Measurements from ENCODE around the gene RBKS. TPM values are rescaled to one million over a fixed set of nuclear protein-coding genes. Genes with fewer than 3 reads are reported as not detected.

RBKS gene
- total RNA-seq, 1 experiment from 2014 or later: 1.7 TPM

DNA sequence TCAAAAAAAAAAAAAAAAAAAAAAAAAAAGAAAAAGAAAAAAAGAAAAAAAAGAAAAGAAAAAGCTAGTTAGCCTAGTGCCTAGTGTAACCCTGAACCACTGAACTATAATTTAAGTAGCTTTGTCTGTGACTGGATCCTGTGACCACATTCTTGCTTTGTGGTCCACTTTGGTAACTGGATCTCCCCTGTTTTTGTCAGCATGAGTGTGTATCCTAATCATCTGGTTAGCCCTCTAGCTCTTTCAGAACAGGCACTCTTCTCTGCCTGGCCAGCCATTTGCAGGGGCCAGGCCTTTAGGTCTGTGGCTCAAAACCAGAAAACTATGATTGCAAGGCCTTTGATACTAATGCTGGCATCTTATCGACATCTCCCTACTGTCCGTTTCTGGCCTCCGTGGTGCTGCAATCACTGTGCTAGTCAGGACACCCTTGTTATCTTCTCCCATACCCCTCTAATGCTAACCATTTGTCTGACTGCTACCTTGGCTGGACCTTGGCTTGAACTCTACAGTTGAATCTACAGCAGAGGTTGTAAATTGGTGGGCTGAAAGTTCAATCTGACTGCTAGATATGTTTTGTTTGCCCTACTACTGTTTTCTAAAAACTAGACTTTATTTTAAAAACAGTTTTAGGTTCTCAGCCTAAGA, 40.5 kb downstream of the RBKS start (continued):
- TF ChIP-seq ERG (CRISPR knock-in tag; IDR thresholded peaks at IDR 0.05) (no peak), CTCF (IDR thresholded peaks at IDR 0.05) (no peak), ZNF423 (CRISPR knock-in tag; IDR thresholded peaks at IDR 0.05) (no peak), ZNF232 (CRISPR knock-in tag; IDR thresholded peaks at IDR 0.05) (no peak), CREM (CRISPR knock-in tag; IDR thresholded peaks at IDR 0.05) (no peak), NFYB (CRISPR knock-in tag; conservative IDR thresholded peaks at IDR 0.05; ENCODE audit: low read depth) (no peak), ZNF281 (CRISPR knock-in tag; IDR thresholded peaks at IDR 0.05) (no peak), ELF4 (CRISPR knock-in tag; IDR thresholded peaks at IDR 0.05; ENCODE audit: low read depth) (no peak), FOXK1 (CRISPR knock-in tag; IDR thresholded peaks at IDR 0.05) (no peak), JUN (CRISPR knock-in tag; IDR thresholded peaks at IDR 0.05) (no peak)
- TF ChIP-seq, protein P1, sequence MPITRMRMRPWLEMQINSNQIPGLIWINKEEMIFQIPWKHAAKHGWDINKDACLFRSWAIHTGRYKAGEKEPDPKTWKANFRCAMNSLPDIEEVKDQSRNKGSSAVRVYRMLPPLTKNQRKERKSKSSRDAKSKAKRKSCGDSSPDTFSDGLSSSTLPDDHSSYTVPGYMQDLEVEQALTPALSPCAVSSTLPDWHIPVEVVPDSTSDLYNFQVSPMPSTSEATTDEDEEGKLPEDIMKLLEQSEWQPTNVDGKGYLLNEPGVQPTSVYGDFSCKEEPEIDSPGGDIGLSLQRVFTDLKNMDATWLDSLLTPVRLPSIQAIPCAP (CRISPR knock-in tag; IDR thresholded peaks at IDR 0.05): no peak

DNA sequence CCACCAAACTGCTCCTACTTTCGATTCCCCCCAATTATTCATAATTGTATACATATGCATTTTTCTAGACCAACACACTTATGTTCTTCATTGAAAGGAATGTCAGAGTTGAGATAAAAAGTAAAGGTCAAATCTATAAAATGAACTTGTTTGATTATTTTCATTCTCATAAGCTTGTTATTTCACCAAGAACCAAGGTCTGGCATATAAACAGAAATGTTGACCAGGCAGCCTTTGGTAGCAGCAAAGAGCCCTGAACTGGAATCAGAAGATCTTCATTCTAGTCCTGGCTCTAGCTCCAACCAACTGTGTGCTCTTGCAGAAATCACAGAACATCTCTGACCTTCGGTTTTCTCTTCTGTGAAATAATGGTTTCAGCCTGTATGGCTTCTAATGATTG, 42.9 kb downstream of the RBKS start:
- no peak for ATAC-seq

More for the DNA sequence above, 42.9 kb downstream of the RBKS start:
- no peak for DNase-seq (ENCODE audit: low spot score)
- TF ChIP-seq KAT7 (CRISPR knock-in tag; IDR thresholded peaks at IDR 0.05; ENCODE audit: borderline replicate concordance) (no peak), RORB (CRISPR knock-in tag; IDR thresholded peaks at IDR 0.05) (no peak), ZNF512 (CRISPR knock-in tag; IDR thresholded peaks at IDR 0.05; ENCODE audit: borderline replicate concordance) (no peak), ZNF532 (CRISPR knock-in tag; IDR thresholded peaks at IDR 0.05; ENCODE audit: borderline replicate concordance) (no peak), CREM (CRISPR knock-in tag; IDR thresholded peaks at IDR 0.05) (no peak), NFATC4 (CRISPR knock-in tag; IDR thresholded peaks at IDR 0.05) (no peak), HMGA2 (CRISPR knock-in tag; IDR thresholded peaks at IDR 0.05) (no peak), ZSCAN18 (CRISPR knock-in tag; IDR thresholded peaks at IDR 0.05) (no peak), FOXP1 (CRISPR knock-in tag; IDR thresholded peaks at IDR 0.05; ENCODE audit: borderline replicate concordance) (no peak), EMX1 (CRISPR knock-in tag; IDR thresholded peaks at IDR 0.05) (no peak), TEAD1 (CRISPR knock-in tag; IDR thresholded peaks at IDR 0.05) (no peak), SOX15 (CRISPR knock-in tag; IDR thresholded peaks at IDR 0.05) (no peak)
- Mint-ChIP-seq H3K27me3 (ENCODE audit: low read depth) (peaks cover 5% of the 10 kb centered on the region), H3K4me1 (no peaks in the 10 kb centered on the region), H3K36me3 (no peaks in the 10 kb centered on the region), H3K9me3 (no peaks in the 10 kb centered on the region), H3K4me3 (no peak overlapping the region), H3K27ac (no peak overlapping the region)
- POLR2A ChIA-PET: no interaction called here
- CTCF ChIA-PET: interaction anchor here (1.0 kb wide), 1 partner anchor 124 kb away, joined by 3 read pairs; no protein-coding TSS in a partner anchor

Measured in WTC11 (cell line).